Ishikawa (cell line): ENCODE measurements around the gene MEGF6.

Experiments
- CEBPB ChIP-seq: IDR thresholded peaks from 2 replicates; pipeline ENCODE4 v1.6.1; 2012
- CREB1 ChIP-seq: IDR thresholded peaks from 2 replicates; pipeline ENCODE4 v1.6.1; 2012; ENCODE audit warnings: low read depth
- EGR1 ChIP-seq: IDR thresholded peaks from 2 replicates; pipeline ENCODE4 v1.6.1; 2012
- EP300 ChIP-seq: IDR thresholded peaks from 2 replicates; pipeline ENCODE4 v1.6.1; 2012; ENCODE audit warnings: borderline replicate concordance
- FOXM1 ChIP-seq: IDR thresholded peaks from 2 replicates; pipeline ENCODE4 v1.6.1; 2012; ENCODE audit warnings: low read depth, borderline replicate concordance
- MAX ChIP-seq: IDR thresholded peaks from 2 replicates; pipeline ENCODE4 v1.6.1; 2012
- NFIC ChIP-seq: IDR thresholded peaks from 2 replicates; pipeline ENCODE4 v1.6.1; 2012
- RAD21 ChIP-seq: IDR thresholded peaks from 2 replicates; pipeline ENCODE4 v1.6.1; 2012; ENCODE audit warnings: low read depth
- REST ChIP-seq: IDR thresholded peaks from 2 replicates; pipeline ENCODE4 v1.6.1; 2012; ENCODE audit warnings: low read depth, mild to moderate bottlenecking
- TAF1 ChIP-seq: IDR thresholded peaks from 2 replicates; pipeline ENCODE4 v1.6.1; 2012; ENCODE audit warnings: low read depth, mild to moderate bottlenecking
- TCF12 ChIP-seq: IDR thresholded peaks from 2 replicates; pipeline ENCODE4 v1.6.1; 2012; ENCODE audit warnings: low read depth
- TEAD4 ChIP-seq: IDR thresholded peaks from 2 replicates; pipeline ENCODE4 v1.6.1; 2012
- USF1 ChIP-seq: IDR thresholded peaks from 2 replicates; pipeline ENCODE4 v1.6.1; 2012
- YY1 ChIP-seq: IDR thresholded peaks from 2 replicates; pipeline ENCODE4 v1.6.1; 2012; ENCODE audit warnings: low read depth
- ZBTB7A ChIP-seq: IDR thresholded peaks from 2 replicates; pipeline ENCODE4 v1.6.1; 2012; ENCODE audit warnings: low read depth

MEGF6 gene

DNA sequence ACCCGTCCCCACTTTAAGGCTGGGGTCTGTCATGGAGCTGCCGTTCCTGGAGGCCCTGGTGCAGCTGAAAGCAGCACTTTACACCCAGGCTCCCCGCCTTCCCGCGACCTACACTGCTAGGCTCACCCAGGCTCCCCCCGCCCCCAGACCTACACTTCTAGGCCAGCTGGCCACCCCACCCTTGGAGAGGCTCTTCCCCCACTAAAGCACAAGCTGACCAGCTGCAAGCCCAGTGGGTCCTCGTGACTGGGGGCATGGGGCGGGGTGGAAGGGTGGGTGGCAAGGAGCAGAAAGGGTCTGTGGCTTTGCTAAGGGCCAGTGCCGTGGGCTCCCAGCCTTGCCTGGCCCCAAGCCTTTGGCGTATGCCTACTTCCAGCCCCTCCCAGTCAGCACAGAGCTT is 166.6 kb downstream of the MEGF6 start:
- TF ChIP-seq RAD21 (no peak), NFIC (no peak), TEAD4 (no peak), CREB1 (no peak), EP300 (no peak), TAF1 (no peak), REST (no peak), FOXM1 (no peak), CEBPB (no peak), USF1 (no peak), MAX (no peak), EGR1 (no peak), YY1 (no peak), TCF12 (no peak)

DNA sequence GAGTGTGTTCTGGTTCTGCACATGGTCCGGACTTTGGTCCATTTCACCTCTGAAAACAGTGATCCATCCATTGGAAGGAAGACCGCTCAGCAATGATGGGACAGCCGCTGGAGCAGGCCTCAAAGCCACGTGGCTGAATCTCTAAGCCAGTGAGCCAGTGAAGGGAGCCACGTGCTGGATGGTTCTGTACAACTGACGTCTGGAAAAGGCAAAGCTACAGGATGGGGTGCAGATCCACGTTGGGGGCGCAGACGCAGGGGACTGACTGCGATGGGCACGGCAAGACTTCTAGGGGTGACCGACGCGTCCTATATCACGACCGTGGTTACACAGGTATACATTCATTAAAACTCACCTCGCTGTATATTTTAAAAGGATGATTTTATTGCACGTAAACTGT is 167.0 kb downstream of the MEGF6 start:
- TF ChIP-seq YY1 (no peak), FOXM1 (no peak), REST (no peak), TAF1 (no peak), ZBTB7A (no peak), EGR1 (no peak), MAX (no peak), TEAD4 (no peak)

DNA sequence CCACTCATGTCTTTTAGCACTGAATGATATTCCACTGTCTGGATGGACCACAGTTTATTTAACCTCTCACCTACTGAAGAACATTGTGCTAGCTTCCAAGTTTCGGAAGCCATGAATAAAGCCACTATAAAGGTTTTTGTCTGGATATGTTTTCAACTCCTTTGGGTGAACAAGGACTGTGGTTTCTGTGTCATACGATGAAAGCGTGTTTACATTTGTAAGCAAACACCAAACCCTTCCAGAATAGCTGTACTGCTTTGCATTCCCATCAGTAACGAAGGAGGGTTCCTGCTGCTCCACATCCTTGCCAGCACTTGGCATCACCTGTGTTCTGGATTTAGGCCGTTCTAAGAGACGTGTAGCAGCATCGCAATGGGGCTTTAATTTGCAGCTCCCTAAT is 167.5 kb downstream of the MEGF6 start:
- no peak for TF ChIP-seq ZBTB7A
- no peak for TF ChIP-seq FOXM1
- TF ChIP-seq TAF1: no peak
- TF ChIP-seq CREB1: no peak
- no peak for TF ChIP-seq TEAD4
- no peak for TF ChIP-seq TCF12
- TF ChIP-seq REST: no peak
- no peak for TF ChIP-seq USF1
- no peak for TF ChIP-seq YY1
- no peak for TF ChIP-seq EP300
- TF ChIP-seq MAX: no peak
- no peak for TF ChIP-seq NFIC
- no peak for TF ChIP-seq EGR1
- no peak for TF ChIP-seq CEBPB

- TF ChIP-seq CEBPB (no peak), EP300 (no peak), ZBTB7A (no peak), CREB1 (no peak), YY1 (no peak), RAD21 (no peak), TEAD4 (no peak), USF1 (no peak), NFIC (no peak), EGR1 (no peak), REST (no peak), TCF12 (no peak), FOXM1 (no peak), TAF1 (no peak)
Measured at GRCh38 chr1:3442901-3443300, 168.4 kb downstream of the MEGF6 start.
